Osteoblast (primary cell): Measurements from ENCODE around the gene BAIAP3. TPM values are rescaled to one million over a fixed set of nuclear protein-coding genes. Genes with fewer than 3 reads are reported as not detected.

Source experiments
- DNase-seq: peaks from one replicate; pipeline ENCODE4 v3.0.0; 2011; ENCODE audit warnings: low spot score, mixed read lengths; ENCODE audit not compliant: insufficient read length; ENCODE audit errors: missing footprints
- H2AFZ ChIP-seq: 2 replicates; pipeline ENCODE4 v1.6.0; 2011; ENCODE audit warnings: mild to moderate bottlenecking, low read length
- H3K27ac ChIP-seq: 2 replicates; pipeline ENCODE4 v1.5.1; 2011; ENCODE audit warnings: mild to moderate bottlenecking, low read depth, low read length, moderate library complexity
- H3K27me3 ChIP-seq: 2 replicates; pipeline ENCODE4 v1.6.0; 2012; ENCODE audit warnings: mild to moderate bottlenecking, control low read depth, inconsistent platforms, low read length, moderate library complexity; ENCODE audit not compliant: insufficient read depth
- H3K36me3 ChIP-seq: 2 replicates; pipeline ENCODE4 v1.5.1; 2011; ENCODE audit warnings: mild to moderate bottlenecking, low read length, control low read depth, moderate library complexity; ENCODE audit not compliant: insufficient read depth
- H3K4me1 ChIP-seq: 2 replicates; pipeline ENCODE4 v1.5.1; 2011; ENCODE audit warnings: mild to moderate bottlenecking, low read length, control low read depth, moderate library complexity; ENCODE audit not compliant: insufficient read depth
- H3K4me2 ChIP-seq: 2 replicates; pipeline ENCODE4 v1.6.0; 2011; ENCODE audit warnings: mild to moderate bottlenecking, low read length; ENCODE audit not compliant: insufficient read depth
- H3K4me3 ChIP-seq: fragments of 200-600 bp; sonication (generic); 3 replicates; pipeline ENCODE4 v1.5.1; 2012; ENCODE audit warnings: mild to moderate bottlenecking, low read length, inconsistent platforms; ENCODE audit not compliant: insufficient read depth
- H3K79me2 ChIP-seq: 2 replicates; pipeline ENCODE4 v1.6.0; 2012; ENCODE audit warnings: mild to moderate bottlenecking, low read length, control low read depth, inconsistent platforms; ENCODE audit not compliant: insufficient read depth
- H3K9me3 ChIP-seq: 2 replicates; pipeline ENCODE4 v1.5.1; 2011; ENCODE audit warnings: low read depth, low read length, control low read depth
- H4K20me1 ChIP-seq: 2 replicates; pipeline ENCODE4 v1.6.0; 2012; ENCODE audit warnings: mild to moderate bottlenecking, low read length, control low read depth; ENCODE audit not compliant: insufficient read depth
- total RNA-seq: library from RNA; depleted of rRNA; stranded (reverse); fragments of >200 nt; gene quantifications from 2 replicates; pipeline ENCODE4 v1.2.3, GENCODE V29; 2012
- TF ChIP-seq, protein P1 (sequence below): IDR thresholded peaks from 2 replicates; pipeline ENCODE4 v1.5.1; 2011; ENCODE audit warnings: mild to moderate bottlenecking, low read depth, low read length, moderate library complexity; ENCODE audit errors: extremely low read depth

BAIAP3 gene
- total RNA-seq, 1 donor: under 0.01 TPM

DNA sequence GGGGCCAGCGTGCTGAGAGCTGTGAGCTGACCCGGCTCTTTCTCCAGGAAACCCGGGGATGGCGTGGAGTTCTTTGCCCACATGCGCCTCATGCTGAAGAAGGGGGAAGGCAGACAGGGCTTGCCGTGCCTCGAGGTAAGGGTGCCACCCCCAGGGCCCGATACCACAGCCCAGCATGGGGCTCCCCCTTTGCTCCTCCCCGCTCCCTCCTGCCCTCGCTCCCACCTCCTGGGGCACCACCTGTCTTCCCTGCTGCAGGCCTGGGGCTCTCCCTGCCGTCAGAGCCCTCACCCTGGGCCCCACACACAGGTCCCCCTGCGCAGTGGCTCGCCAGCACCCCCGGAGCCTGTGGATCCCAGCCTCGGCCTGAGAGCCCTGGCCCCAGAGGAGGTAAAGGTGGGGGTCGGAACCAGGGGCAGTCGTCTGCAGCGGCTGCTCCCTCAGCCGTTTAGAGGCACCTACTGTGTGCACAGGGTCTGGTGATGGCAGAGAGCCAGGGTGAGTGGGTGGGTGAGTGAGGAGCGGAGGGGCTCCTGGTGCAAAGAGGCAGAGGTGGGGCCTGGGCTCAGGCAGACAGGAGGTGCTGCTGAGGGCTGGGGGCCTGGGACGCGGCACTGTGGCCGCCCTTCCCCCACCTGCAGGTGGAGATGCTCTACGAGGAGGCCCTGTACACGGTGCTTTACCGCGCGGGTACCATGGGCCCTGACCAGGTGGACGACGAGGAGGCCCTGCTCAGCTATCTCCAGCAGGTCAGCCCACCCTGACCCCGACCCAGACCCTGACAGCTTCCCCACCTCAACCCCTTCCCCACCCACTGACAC is 5.6 kb downstream of the BAIAP3 start:
- no peak overlapping the region for H2AFZ ChIP-seq
- no peak overlapping the region for H3K4me2 ChIP-seq
- H3K27me3 ChIP-seq: peaks cover 28% of the 10 kb centered on the region
- DNase-seq: no peak
- TF ChIP-seq, protein P1, sequence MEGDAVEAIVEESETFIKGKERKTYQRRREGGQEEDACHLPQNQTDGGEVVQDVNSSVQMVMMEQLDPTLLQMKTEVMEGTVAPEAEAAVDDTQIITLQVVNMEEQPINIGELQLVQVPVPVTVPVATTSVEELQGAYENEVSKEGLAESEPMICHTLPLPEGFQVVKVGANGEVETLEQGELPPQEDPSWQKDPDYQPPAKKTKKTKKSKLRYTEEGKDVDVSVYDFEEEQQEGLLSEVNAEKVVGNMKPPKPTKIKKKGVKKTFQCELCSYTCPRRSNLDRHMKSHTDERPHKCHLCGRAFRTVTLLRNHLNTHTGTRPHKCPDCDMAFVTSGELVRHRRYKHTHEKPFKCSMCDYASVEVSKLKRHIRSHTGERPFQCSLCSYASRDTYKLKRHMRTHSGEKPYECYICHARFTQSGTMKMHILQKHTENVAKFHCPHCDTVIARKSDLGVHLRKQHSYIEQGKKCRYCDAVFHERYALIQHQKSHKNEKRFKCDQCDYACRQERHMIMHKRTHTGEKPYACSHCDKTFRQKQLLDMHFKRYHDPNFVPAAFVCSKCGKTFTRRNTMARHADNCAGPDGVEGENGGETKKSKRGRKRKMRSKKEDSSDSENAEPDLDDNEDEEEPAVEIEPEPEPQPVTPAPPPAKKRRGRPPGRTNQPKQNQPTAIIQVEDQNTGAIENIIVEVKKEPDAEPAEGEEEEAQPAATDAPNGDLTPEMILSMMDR: no peak
- no peaks in the 10 kb centered on the region for H3K79me2 ChIP-seq
- no peaks in the 10 kb centered on the region for H4K20me1 ChIP-seq
- no peaks in the 10 kb centered on the region for H3K36me3 ChIP-seq
- H3K4me1 ChIP-seq: no peaks in the 10 kb centered on the region
- H3K27ac ChIP-seq: no peak overlapping the region
- H3K4me3 ChIP-seq: no peak overlapping the region
- H3K9me3 ChIP-seq: no peaks in the 10 kb centered on the region

DNA sequence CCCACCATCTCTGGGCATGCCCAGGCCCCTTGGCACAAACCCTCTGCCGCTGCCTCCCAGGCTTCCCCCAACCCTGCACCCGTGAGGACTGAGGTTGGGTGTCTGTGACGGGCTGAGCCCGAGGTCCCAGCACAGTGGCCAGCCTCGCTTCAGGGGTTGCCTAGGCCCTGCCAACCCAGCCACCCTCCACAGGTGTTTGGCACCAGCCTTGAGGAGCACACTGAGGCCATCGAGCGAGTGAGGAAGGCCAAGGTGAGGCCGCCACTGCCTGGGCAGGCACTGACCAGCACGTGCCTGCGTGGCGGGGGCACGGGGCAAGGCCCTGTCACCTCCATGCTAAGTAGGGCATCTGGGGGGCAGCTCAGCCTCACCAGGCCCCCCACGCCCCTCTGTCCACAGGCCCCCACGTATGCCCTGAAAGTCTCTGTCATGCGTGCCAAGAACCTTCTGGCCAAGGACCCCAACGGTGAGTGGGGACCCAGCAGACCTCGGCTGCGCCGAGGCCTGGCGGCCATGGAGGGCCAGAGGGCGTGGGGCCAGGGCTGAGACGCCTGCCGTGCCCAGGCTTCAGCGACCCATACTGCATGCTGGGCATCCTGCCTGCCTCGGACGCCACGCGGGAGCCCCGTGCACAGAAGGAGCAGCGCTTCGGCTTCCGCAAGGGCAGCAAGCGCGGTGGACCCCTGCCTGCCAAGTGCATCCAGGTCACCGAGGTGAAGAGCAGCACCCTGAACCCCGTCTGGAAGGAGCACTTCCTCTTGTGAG is 7.5 kb downstream of the BAIAP3 start:
- Histone ChIP-seq H3K4me2 (no peak overlapping the region), H3K4me1 (no peaks in the 10 kb centered on the region), H4K20me1 (no peaks in the 10 kb centered on the region), H3K27ac (no peak overlapping the region), H3K27me3 (peaks cover 9% of the 10 kb centered on the region), H3K9me3 (no peaks in the 10 kb centered on the region), H3K4me3 (no peak overlapping the region), H3K36me3 (no peaks in the 10 kb centered on the region), H2AFZ (no peak overlapping the region), H3K79me2 (no peaks in the 10 kb centered on the region)
- TF ChIP-seq, protein P1: no peak
- no peak for DNase-seq

DNA sequence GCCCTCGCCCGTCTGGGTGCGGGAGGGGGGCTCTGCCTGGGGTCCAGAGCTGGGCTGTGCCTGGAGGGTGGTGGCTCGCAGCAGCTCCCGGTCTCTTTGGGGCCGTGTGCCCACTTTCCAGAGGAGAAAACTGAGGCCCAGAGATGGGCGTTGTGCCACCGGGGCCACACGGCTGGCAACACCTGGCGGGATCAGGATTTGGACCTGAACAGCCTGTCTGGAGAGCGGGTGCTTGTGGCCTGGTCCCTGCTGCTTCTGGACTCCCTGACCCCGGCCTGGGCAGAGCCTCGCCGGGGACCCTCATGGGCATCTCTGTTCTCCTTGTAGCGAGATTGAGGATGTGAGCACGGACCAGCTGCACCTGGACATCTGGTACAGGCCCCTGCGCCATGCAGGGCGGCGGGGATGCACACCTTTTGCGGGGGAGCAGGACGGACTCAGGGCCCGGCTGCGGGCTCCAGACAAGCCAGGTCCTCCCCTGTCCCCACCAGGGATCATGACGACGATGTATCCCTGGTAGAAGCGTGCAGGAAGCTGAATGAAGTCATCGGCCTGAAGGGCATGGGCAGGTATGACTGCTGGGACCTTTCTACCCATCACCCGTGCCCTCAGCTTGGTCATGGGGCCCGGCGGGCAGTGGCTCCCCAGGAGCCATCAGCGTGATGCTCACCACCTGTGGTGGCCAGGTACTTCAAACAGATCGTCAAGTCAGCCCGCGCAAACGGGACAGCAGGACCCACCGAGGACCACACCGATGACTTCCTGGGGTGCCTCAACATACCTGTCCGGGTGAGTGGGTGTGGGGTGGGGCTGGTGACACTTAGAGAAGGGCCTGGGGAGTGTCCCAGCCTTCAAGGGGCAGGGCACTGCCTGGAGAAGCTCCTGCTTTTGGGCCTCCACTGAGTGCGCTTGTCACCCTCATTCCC is 8.3 kb downstream of the BAIAP3 start:
- Histone ChIP-seq H4K20me1 (no peaks in the 10 kb centered on the region), H3K4me1 (no peaks in the 10 kb centered on the region), H3K79me2 (no peaks in the 10 kb centered on the region), H3K9me3 (no peaks in the 10 kb centered on the region), H2AFZ (no peak overlapping the region), H3K4me3 (no peak overlapping the region), H3K27me3 (peaks cover 5% of the 10 kb centered on the region), H3K27ac (no peak overlapping the region), H3K36me3 (no peaks in the 10 kb centered on the region), H3K4me2 (no peak overlapping the region)
- DNase-seq: no peak
- TF ChIP-seq, protein P1: no peak
